ENCODE results near the gene ZNF566.

DNA sequence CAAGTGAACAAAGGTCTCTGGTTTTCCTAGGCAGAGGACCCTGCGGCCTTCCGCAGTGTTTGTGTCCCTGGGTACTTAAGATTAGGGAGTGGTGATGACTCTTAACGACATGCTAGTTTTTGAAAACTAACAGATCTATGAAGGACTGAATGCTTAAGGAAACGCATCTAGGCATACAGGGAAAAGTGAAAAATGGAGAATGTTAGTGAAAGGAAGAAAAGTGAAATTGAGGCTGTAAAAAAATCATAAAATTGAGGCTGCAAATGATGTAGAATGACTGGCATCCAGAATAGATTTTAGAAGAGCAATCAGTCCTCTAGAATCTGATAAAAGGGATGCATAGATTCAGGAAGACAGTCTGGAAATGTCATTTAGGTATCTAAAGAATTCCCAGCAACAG, 35.3 kb upstream of the ZNF566 start:
- TF ChIP-seq, protein P1, sequence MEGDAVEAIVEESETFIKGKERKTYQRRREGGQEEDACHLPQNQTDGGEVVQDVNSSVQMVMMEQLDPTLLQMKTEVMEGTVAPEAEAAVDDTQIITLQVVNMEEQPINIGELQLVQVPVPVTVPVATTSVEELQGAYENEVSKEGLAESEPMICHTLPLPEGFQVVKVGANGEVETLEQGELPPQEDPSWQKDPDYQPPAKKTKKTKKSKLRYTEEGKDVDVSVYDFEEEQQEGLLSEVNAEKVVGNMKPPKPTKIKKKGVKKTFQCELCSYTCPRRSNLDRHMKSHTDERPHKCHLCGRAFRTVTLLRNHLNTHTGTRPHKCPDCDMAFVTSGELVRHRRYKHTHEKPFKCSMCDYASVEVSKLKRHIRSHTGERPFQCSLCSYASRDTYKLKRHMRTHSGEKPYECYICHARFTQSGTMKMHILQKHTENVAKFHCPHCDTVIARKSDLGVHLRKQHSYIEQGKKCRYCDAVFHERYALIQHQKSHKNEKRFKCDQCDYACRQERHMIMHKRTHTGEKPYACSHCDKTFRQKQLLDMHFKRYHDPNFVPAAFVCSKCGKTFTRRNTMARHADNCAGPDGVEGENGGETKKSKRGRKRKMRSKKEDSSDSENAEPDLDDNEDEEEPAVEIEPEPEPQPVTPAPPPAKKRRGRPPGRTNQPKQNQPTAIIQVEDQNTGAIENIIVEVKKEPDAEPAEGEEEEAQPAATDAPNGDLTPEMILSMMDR (conservative IDR thresholded peaks at IDR 0.05 in 1 of 2, IDR thresholded peaks at IDR 0.05 in 1 of 2; ENCODE audit: low read depth in 1 of 2, low read length in 2 of 2): no peak
- no peak for TF ChIP-seq EZH2 (IDR thresholded peaks at IDR 0.05; ENCODE audit: low read length, missing control alignments)

Measured in fibroblast of lung (primary cell).